ENCODE data around the gene AUTS2. TPM values are rescaled to one million over a fixed set of nuclear protein-coding genes. Genes with fewer than 3 reads are reported as not detected.

AUTS2 gene
- total and polyA plus RNA-seq, 10 of the 15 experiments (the other 5 are each of a cell fraction or from before 2014, with no cell fraction given) = 6.4 to 55.6 (median 21.6) TPM

- H2AFZ ChIP-seq (ENCODE audit: control insufficient read depth, low read depth, low read length) = no peak overlapping the region
- SMC1A ChIA-PET (ENCODE audit: uncharacterized antibody, unreplicated experiment) = interaction anchor here (0.8 to 1.7 kb wide), 6 partner anchors 15 to 174 kb away, joined by 3 to 4 read pairs (median 3); no protein-coding TSS in a partner anchor
- H3K27me3 ChIP-seq (replicated peaks in 1 of 2; ENCODE audit: control insufficient read depth in 2 of 2, insufficient read depth in 2 of 2, low read length in 1 of 2) = no peaks in the 10 kb centered on the region
- peaks cover 2% of the 10 kb centered on the region for H3K79me2 ChIP-seq (ENCODE audit: control insufficient read depth, insufficient read depth, low read length)
- FAIRE-seq = no peak
- H3K4me2 ChIP-seq (ENCODE audit: control insufficient read depth, insufficient read depth) = no peak overlapping the region
- CTCF ChIA-PET = interaction anchor here (1.3 kb wide), 1 partner anchor 29 kb away, joined by 3 read pairs; no protein-coding TSS in a partner anchor
- in situ Hi-C loops (cut with MboI) = no loop called here
- DNase-seq (ENCODE audit: low read depth, low spot score) = no peak
- TF ChIP-seq EGR1 (IDR thresholded peaks at IDR 0.05; ENCODE audit: borderline replicate concordance in 1 of 2, low read depth in 2 of 2, low read length in 2 of 2) (no peak), ETV6 (conservative IDR thresholded peaks at IDR 0.05 in 1 of 2, IDR thresholded peaks at IDR 0.05 in 1 of 2; ENCODE audit: borderline replicate concordance in 1 of 2, low read depth in 1 of 2) (no peak), HCFC1 (IDR thresholded peaks at IDR 0.05; ENCODE audit: low read length) (no peak), MYC (IDR thresholded peaks at IDR 0.05; ENCODE audit: insufficient read depth, insufficient read length, insufficient replicate concordance, low read length, severe bottlenecking) (no peak), POU2F2 (IDR thresholded peaks at IDR 0.05; ENCODE audit: borderline replicate concordance, low read depth, low read length) (no peak), ZNF622 (IDR thresholded peaks at IDR 0.05) (no peak), USF1 (IDR thresholded peaks at IDR 0.05; ENCODE audit: borderline replicate concordance, extremely low read length, insufficient read depth, low read depth, low read length) (no peak), POLR2AphosphoS5 (IDR thresholded peaks at IDR 0.05; ENCODE audit: low read length) (no peak), MYB (IDR thresholded peaks at IDR 0.05; ENCODE audit: borderline replicate concordance, low read depth, low read length) (no peak), CHD1 (IDR thresholded peaks at IDR 0.05; ENCODE audit: low read depth, low read length) (no peak), IKZF1 (conservative IDR thresholded peaks at IDR 0.05) (no peak), FOXK2 (IDR thresholded peaks at IDR 0.05) (no peak), ATF7 (IDR thresholded peaks at IDR 0.05; ENCODE audit: low read depth) (no peak), SIN3A (IDR thresholded peaks at IDR 0.05; ENCODE audit: low read depth, low read length) (no peak), HSF1 (IDR thresholded peaks at IDR 0.05; ENCODE audit: low read depth, low read length) (no peak), ZNF207 (IDR thresholded peaks at IDR 0.05; ENCODE audit: borderline replicate concordance) (no peak), CHD2 (IDR thresholded peaks at IDR 0.05; ENCODE audit: borderline replicate concordance, low read depth, low read length) (no peak), ESRRA (IDR thresholded peaks at IDR 0.05; ENCODE audit: low read length) (no peak), SUPT20H (IDR thresholded peaks at IDR 0.05; ENCODE audit: borderline replicate concordance, control insufficient read depth, low read depth, low read length) (no peak)
- H3K27ac ChIP-seq (ENCODE audit: control insufficient read depth, insufficient read depth) = no peak overlapping the region
- H3K4me1 ChIP-seq (ENCODE audit: control insufficient read depth, insufficient read depth, low read length) = no peaks in the 10 kb centered on the region
- ATAC-seq = no peak
- no peaks in the 10 kb centered on the region for H3K36me3 ChIP-seq (ENCODE audit: control insufficient read depth in 2 of 2, insufficient read depth in 2 of 2, low read length in 1 of 2)
- intact Hi-C loops (cut with micrococcal nuclease; ENCODE audit: unreplicated experiment) = no loop called here
- H3K4me3 ChIP-seq = no peak overlapping the region
- RAD21 ChIA-PET (ENCODE audit: unreplicated experiment) = interaction anchor here (0.9 to 1.4 kb wide), 3 partner anchors 20 to 222 kb away, joined by 3 to 4 read pairs (median 3); no protein-coding TSS in a partner anchor
- no TSS peak for BruUV-seq (replicated peaks)
- POLR2A ChIA-PET = no interaction called here
- H3K9ac ChIP-seq (ENCODE audit: control insufficient read depth, insufficient read depth, low read length) = no peak overlapping the region
- WGBS (ENCODE audit: insufficient coverage, insufficient replicate concordance, low lambda C conversion rate, missing lambda C conversion rate) = 43% methylated on average over 2 of the region's 2 CpGs
- H3K9me3 ChIP-seq (replicated peaks; ENCODE audit: control insufficient read depth, insufficient read depth, low read length) = no peaks in the 10 kb centered on the region
- no peaks in the 10 kb centered on the region for H4K20me1 ChIP-seq (ENCODE audit: control insufficient read depth, insufficient read depth)
Observed at GRCh38 chr7:69625798-69626197, 27.5 kb downstream of the AUTS2 start.

Measured in GM12878 (cell line).